OCI-LY3 (cell line): ENCODE data around the gene TNS1.

Source experiments
- H2AFZ ChIP-seq: fragments of 200-600, 300-600 bp; shearing (Covaris generic); 2 replicates; pipeline ENCODE4 v1.6.0; 2014; ENCODE audit warnings: antibody characterized with exemption, low read depth, low read length
- H3K27ac ChIP-seq: fragments of 200-600, 300-600 bp; sonication (generic); 2 replicates; pipeline ENCODE4 v1.5.1; 2014; ENCODE audit warnings: mild to moderate bottlenecking, low read length, moderate library complexity, mixed read lengths
- H3K27me3 ChIP-seq: fragments of 200-600, 300-600 bp; sonication (generic); 2 replicates; pipeline ENCODE4 v1.6.1; 2014; ENCODE audit warnings: low read depth, low read length, mixed read lengths
- H3K36me3 ChIP-seq: fragments of 200-600, 300-600 bp; sonication (generic); replicated peaks from 2 replicates; pipeline ENCODE3; 2014; ENCODE audit warnings: low read depth, low read length, mixed read lengths
- H3K4me1 ChIP-seq: fragments of 300-600, 200-600 bp; sonication (generic); 2 replicates; pipeline ENCODE4 v1.6.1; 2014; ENCODE audit warnings: low read length, mixed read lengths
- H3K4me2 ChIP-seq: fragments of 200-600, 300-600 bp; sonication (generic); 2 replicates; pipeline ENCODE4 v1.6.1; 2014; ENCODE audit warnings: low read length, mixed read lengths
- H3K4me3 ChIP-seq: fragments of 300-600, 200-600 bp; sonication (generic); 2 replicates; pipeline ENCODE4 v1.5.1; 2014; ENCODE audit warnings: antibody characterized with exemption, mild to moderate bottlenecking, low read length, moderate library complexity
- H3K79me2 ChIP-seq: fragments of 300-600, 200-600 bp; shearing (Covaris generic); 2 replicates; pipeline ENCODE4 v1.6.1; 2014; ENCODE audit warnings: mild to moderate bottlenecking, low read length, mixed read lengths
- H3K9ac ChIP-seq: fragments of 300-600, 200-600 bp; shearing (Covaris generic); 2 replicates; pipeline ENCODE4 v1.6.0; 2014; ENCODE audit warnings: mild to moderate bottlenecking, low read length, moderate library complexity
- H3K9me3 ChIP-seq: fragments of 200-600, 300-600 bp; shearing (Covaris generic); 2 replicates; pipeline ENCODE4 v1.6.1; 2014; ENCODE audit warnings: low read length, mixed read lengths; ENCODE audit not compliant: insufficient read depth
- H4K20me1 ChIP-seq: fragments of 200-600, 300-600 bp; sonication (generic); 2 replicates; pipeline ENCODE4 v1.6.1; 2016; ENCODE audit warnings: low read length, mixed read lengths; ENCODE audit not compliant: insufficient read depth
- CTCF ChIP-seq: fragments of 200-600, 300-600 bp; sonication (generic); IDR thresholded peaks from 2 replicates; pipeline ENCODE4 v1.5.1; 2014; ENCODE audit warnings: antibody characterized with exemption, low read length, low read depth
- EZH2phosphoT487 ChIP-seq: fragments of 200-600 bp; shearing (Covaris generic); IDR thresholded peaks from 2 replicates; pipeline ENCODE4 v1.6.1; 2018; ENCODE audit warnings: antibody characterized with exemption, mixed run types, low read depth

The TNS1 gene

GRCh38 chr2:217839073-217839749, 163.6 kb downstream of the TNS1 start:
- H3K4me3 ChIP-seq, result no peak overlapping the region
- no peaks in the 10 kb centered on the region for H4K20me1 ChIP-seq
- no peaks in the 10 kb centered on the region for H3K9me3 ChIP-seq

GRCh38 chr2:217838409-217838831, 164.4 kb downstream of the TNS1 start:
- no peaks in the 10 kb centered on the region for H3K79me2 ChIP-seq
- H3K27ac ChIP-seq, result no peak overlapping the region
- no peaks in the 10 kb centered on the region for H3K36me3 ChIP-seq
- H3K9ac ChIP-seq, result no peak overlapping the region
- TF ChIP-seq CTCF (no peak), EZH2phosphoT487 (no peak)
- H4K20me1 ChIP-seq, result no peaks in the 10 kb centered on the region
- no peaks in the 10 kb centered on the region for H3K9me3 ChIP-seq
- no peaks in the 10 kb centered on the region for H3K27me3 ChIP-seq
- no peaks in the 10 kb centered on the region for H3K4me1 ChIP-seq
- H3K4me3 ChIP-seq, result no peak overlapping the region
- H3K4me2 ChIP-seq, result no peak overlapping the region
- no peak overlapping the region for H2AFZ ChIP-seq

More at GRCh38 chr2:217839073-217839749, 163.6 kb downstream of the TNS1 start:
- H3K27ac ChIP-seq, result no peak overlapping the region
- no peaks in the 10 kb centered on the region for H3K36me3 ChIP-seq
- no peak overlapping the region for H3K4me2 ChIP-seq
- H3K27me3 ChIP-seq, result peaks cover 4% of the 10 kb centered on the region; the same call in 1 of the 2 replicates
- no peak for TF ChIP-seq CTCF
- TF ChIP-seq EZH2phosphoT487, result no peak
- H3K79me2 ChIP-seq, result no peaks in the 10 kb centered on the region
- H2AFZ ChIP-seq, result no peak overlapping the region
- no peaks in the 10 kb centered on the region for H3K4me1 ChIP-seq
- no peak overlapping the region for H3K9ac ChIP-seq

- no peaks in the 10 kb centered on the region for H3K79me2 ChIP-seq
- no peaks in the 10 kb centered on the region for H3K9me3 ChIP-seq
- H3K4me3 ChIP-seq, result no peak overlapping the region
- no peaks in the 10 kb centered on the region for H4K20me1 ChIP-seq
- no peaks in the 10 kb centered on the region for H3K4me1 ChIP-seq
- no peak overlapping the region for H3K9ac ChIP-seq
- no peak overlapping the region for H2AFZ ChIP-seq
- no peaks in the 10 kb centered on the region for H3K27me3 ChIP-seq
- H3K27ac ChIP-seq, result no peak overlapping the region
- H3K36me3 ChIP-seq, result no peaks in the 10 kb centered on the region
- no peak for TF ChIP-seq EZH2phosphoT487
- TF ChIP-seq CTCF, result no peak
- H3K4me2 ChIP-seq, result no peak overlapping the region
Measured at GRCh38 chr2:217837530-217837929, 165.3 kb downstream of the TNS1 start.

GRCh38 chr2:217836901-217837491, 165.8 kb downstream of the TNS1 start:
- Histone ChIP-seq H3K9me3 (no peaks in the 10 kb centered on the region), H2AFZ (no peak overlapping the region), H3K36me3 (no peaks in the 10 kb centered on the region), H3K9ac (no peak overlapping the region), H3K27me3 (no peaks in the 10 kb centered on the region), H4K20me1 (no peaks in the 10 kb centered on the region), H3K4me2 (no peak overlapping the region), H3K4me1 (no peaks in the 10 kb centered on the region), H3K4me3 (no peak overlapping the region), H3K27ac (no peak overlapping the region), H3K79me2 (no peaks in the 10 kb centered on the region)
- TF ChIP-seq CTCF (no peak; the same call in 1 of the 2 replicates), EZH2phosphoT487 (no peak)
